Measurements from ENCODE around the gene NELL1.

The NELL1 gene

GRCh38 chr11:21385669-21386440, 716.5 kb downstream of the NELL1 start:
- no peak for TF ChIP-seq CTCF (IDR thresholded peaks at IDR 0.05)

- TF ChIP-seq CTCF (IDR thresholded peaks at IDR 0.05), result no peak
These were observed 721.0 kb downstream of the NELL1 start for GRCh38 chr11:21390430-21390829.

- TF ChIP-seq CTCF (IDR thresholded peaks at IDR 0.05), result no peak
These were observed 727.1 kb downstream of the NELL1 start for GRCh38 chr11:21396342-21397008.

- TF ChIP-seq CTCF (IDR thresholded peaks at IDR 0.05), result no peak
These were observed 728.8 kb downstream of the NELL1 start for GRCh38 chr11:21398195-21398594.

GRCh38 chr11:21401496-21401895, 732.1 kb downstream of the NELL1 start:
- no peak for TF ChIP-seq CTCF (IDR thresholded peaks at IDR 0.05)

GRCh38 chr11:21402274-21402673, 732.9 kb downstream of the NELL1 start:
- no peak for TF ChIP-seq CTCF (IDR thresholded peaks at IDR 0.05)

- no peak for TF ChIP-seq CTCF (IDR thresholded peaks at IDR 0.05)
These were observed 733.7 kb downstream of the NELL1 start for GRCh38 chr11:21403069-21403468.

Data from LNCAP (cell line).